HUES64 (cell line): Measurements from ENCODE around the gene CTBS.
"Not testable (repeated sequence)": the region's sequence is repeated elsewhere in the genome, so short reads cannot be mapped to it uniquely, and the experiment has no call there.

Experiments
- H3K27ac ChIP-seq: 2 replicates; pipeline ENCODE4 v1.7.0; 2013; ENCODE audit warnings: low read depth, low read length, inconsistent platforms
- H3K27me3 ChIP-seq: 2 replicates; pipeline ENCODE4 v1.6.1; 2013; ENCODE audit warnings: mild to moderate bottlenecking, low read length; ENCODE audit not compliant: insufficient read depth
- H3K36me3 ChIP-seq: 2 replicates; pipeline ENCODE4 v1.6.1; 2013; ENCODE audit warnings: mild to moderate bottlenecking, low read length; ENCODE audit not compliant: insufficient read depth
- H3K4me1 ChIP-seq: 2 replicates; pipeline ENCODE4 v1.6.1; 2013; ENCODE audit warnings: mild to moderate bottlenecking, low read length, moderate library complexity; ENCODE audit not compliant: insufficient read depth
- H3K4me3 ChIP-seq: 2 replicates; pipeline ENCODE4 v1.5.1; 2013; ENCODE audit warnings: mild to moderate bottlenecking, low read length, moderate library complexity
- H3K9ac ChIP-seq: 2 replicates; pipeline ENCODE4 v1.6.1; 2013; ENCODE audit warnings: mild to moderate bottlenecking, low read depth, low read length
- H3K9me3 ChIP-seq: 2 replicates; pipeline ENCODE4 v1.6.1; 2013; ENCODE audit warnings: low read depth, low read length; ENCODE audit not compliant: insufficient read depth
- WGBS: fragments of 150-250, 120-280 bp; methylation state at CpG from one replicate; pipeline ENCODE4 v1.1.7; 2013; ENCODE audit warnings: missing lambda C conversion rate; 5-methylcytosine and 5-hydroxymethylcytosine counted together

Gene CTBS

DNA sequence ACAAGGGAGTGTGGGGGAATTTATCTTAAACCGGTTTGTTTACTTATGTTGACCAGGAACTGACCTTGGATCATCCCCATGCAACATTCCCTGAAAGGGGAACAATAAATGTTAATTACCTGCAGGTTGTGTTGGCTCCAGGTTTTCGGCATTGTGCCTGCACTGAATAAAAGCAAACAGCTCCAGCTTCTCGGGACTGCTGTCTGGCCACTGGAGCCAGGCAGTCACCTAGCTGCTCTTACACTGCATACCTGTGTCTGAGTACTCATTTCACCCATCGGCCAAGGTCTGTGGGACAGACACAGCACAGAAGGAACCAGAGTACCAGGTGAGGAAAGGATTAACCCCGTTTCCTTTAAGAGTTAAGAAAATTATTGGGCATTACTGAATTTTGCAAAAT, 32.7 kb upstream of the CTBS start:
- peaks cover 37% of the 10 kb centered on the region for H3K9me3 ChIP-seq
- H3K9ac ChIP-seq: no peak overlapping the region
- H3K4me3 ChIP-seq: no peak overlapping the region
- H3K36me3 ChIP-seq: no peaks in the 10 kb centered on the region
- WGBS: 83% methylated on average over 5 of the region's 5 CpGs
- H3K27me3 ChIP-seq: no peaks in the 10 kb centered on the region
- no peak overlapping the region for H3K27ac ChIP-seq
- H3K4me1 ChIP-seq: 0 out of 2 replicates have a peak, but pooled peaks cover 9% of the 10 kb centered on the region

DNA sequence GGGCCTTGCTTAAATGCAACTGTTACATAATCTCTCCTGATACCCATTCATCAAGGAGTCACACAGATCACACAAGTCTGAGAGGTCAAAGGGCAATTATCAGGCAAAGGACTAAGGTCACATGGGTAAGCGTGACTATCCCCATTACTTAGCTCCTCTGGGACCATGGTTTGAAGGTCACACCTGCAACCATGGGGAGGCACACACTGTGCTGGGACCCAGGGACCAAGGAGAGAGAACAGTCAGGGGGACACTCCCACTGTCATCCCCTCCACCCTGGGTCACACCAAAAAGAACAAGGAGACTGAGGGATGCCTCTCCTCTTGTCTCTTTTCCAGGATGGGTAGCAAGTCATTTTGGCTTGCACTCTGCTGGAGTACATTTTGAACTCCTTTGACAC, 30.9 kb upstream of the CTBS start:
- Histone ChIP-seq H3K27me3 (no peaks in the 10 kb centered on the region), H3K9ac (no peak overlapping the region), H3K9me3 (peaks cover 33% of the 10 kb centered on the region), H3K4me3 (no peak overlapping the region), H3K4me1 (0 out of 2 replicates have a peak, but pooled peaks cover 5% of the 10 kb centered on the region), H3K27ac (no peak overlapping the region), H3K36me3 (no peaks in the 10 kb centered on the region)
- 89% methylated on average over 1 of the region's 1 CpG for WGBS

DNA sequence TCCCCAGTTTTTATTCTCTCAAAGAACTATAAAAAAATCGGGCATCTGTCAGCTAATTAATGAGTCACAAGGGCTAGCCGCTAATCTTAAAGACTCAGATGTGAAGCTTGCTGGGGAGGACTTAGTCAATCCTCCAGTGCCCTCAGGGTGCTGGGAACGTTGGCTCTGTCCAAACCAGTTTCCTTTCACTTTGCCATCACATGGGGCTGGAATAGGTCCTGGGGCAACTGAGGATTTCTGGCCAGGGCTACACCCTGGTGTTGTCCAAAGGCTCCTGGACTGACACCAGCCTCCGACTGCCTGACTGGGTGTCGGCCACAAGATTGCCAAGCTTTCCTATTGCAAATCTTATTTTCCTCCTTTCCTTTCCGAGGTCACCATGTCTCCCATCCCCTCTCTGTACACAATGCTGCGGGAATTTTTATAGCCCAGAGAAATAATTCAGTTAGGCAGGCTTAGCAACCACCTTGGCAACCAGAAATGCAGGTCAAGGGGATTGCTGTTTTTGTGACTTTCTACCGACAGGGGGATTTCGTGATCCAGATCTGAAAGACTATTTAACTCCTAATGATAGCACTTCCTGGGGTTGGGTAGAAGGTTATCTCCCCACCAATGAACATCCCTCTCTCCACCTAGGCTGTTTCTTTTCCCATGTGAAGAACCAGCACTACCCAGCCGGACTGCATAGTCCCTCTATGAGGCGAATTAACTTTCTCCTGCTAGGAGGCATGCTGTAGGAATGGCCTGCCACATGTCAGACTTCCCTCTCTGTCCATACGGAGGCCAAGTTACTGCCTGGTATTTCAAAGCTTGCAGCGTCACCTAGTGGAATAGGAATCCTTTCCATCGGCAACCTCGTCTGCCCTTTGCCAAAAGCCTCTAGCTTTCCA, 29.9 kb upstream of the CTBS start:
- no peaks in the 10 kb centered on the region for H3K36me3 ChIP-seq
- 0 out of 2 replicates have a peak, but pooled peaks cover 5% of the 10 kb centered on the region for H3K4me1 ChIP-seq
- no peak overlapping the region for H3K4me3 ChIP-seq
- WGBS: 87% methylated on average over 14 of the region's 15 CpGs
- H3K27me3 ChIP-seq: no peaks in the 10 kb centered on the region
- H3K9me3 ChIP-seq: peaks cover 32% of the 10 kb centered on the region
- H3K27ac ChIP-seq: no peak overlapping the region
- no peak overlapping the region for H3K9ac ChIP-seq

DNA sequence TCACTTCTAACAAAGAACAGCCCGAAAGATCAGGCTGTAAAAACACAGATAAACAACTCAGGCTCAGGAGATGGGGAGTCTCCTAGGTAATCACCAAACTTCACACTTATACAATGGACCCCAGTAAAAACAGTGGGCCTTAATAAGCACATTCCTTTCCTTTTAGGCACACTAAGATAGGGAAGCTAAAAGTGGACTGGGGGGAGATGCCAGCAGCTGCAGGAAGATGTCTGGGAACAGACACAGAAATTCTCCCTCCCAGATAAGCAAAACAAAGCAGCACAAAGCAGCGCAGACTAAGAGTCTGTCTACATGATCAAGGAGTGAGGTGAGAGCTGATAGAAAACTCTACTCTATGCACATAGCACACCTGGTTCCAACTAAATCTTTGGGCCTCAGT, 29.0 kb upstream of the CTBS start:
- Histone ChIP-seq H3K9ac (no peak overlapping the region), H3K36me3 (no peaks in the 10 kb centered on the region), H3K4me3 (no peak overlapping the region), H3K4me1 (peaks cover 9% of the 10 kb centered on the region; the same call in 1 of the 2 replicates), H3K27ac (no peak overlapping the region), H3K27me3 (no peaks in the 10 kb centered on the region), H3K9me3 (peaks cover 29% of the 10 kb centered on the region)
- 84% methylated on average over 2 of the region's 2 CpGs for WGBS

DNA sequence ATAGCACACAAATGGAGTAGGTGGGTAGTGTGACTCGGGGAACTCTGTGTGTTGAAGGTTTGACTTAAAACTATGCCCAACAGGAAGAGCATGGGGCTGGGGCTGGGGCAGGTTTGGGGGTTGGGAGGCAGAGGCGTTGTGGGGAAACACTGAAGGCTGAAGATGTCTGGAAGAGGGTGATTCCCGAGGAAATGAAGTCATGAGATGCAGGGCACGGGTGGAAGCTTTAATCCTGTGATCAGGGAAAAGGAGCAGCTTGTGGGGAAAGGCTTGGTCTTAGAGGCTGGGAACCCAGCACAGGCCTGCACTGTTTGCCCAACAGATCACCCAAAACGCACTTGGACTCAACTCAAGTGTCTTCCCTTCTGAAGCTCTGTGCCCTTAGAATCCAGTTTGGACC, 26.6 kb upstream of the CTBS start:
- Histone ChIP-seq H3K4me3 (no peak overlapping the region), H3K27ac (no peak overlapping the region), H3K9ac (no peak overlapping the region), H3K9me3 (peaks cover 12% of the 10 kb centered on the region), H3K27me3 (no peaks in the 10 kb centered on the region), H3K4me1 (peaks cover 9% of the 10 kb centered on the region; the same call in 1 of the 2 replicates), H3K36me3 (no peaks in the 10 kb centered on the region)
- 90% methylated on average over 5 of the region's 5 CpGs for WGBS

DNA sequence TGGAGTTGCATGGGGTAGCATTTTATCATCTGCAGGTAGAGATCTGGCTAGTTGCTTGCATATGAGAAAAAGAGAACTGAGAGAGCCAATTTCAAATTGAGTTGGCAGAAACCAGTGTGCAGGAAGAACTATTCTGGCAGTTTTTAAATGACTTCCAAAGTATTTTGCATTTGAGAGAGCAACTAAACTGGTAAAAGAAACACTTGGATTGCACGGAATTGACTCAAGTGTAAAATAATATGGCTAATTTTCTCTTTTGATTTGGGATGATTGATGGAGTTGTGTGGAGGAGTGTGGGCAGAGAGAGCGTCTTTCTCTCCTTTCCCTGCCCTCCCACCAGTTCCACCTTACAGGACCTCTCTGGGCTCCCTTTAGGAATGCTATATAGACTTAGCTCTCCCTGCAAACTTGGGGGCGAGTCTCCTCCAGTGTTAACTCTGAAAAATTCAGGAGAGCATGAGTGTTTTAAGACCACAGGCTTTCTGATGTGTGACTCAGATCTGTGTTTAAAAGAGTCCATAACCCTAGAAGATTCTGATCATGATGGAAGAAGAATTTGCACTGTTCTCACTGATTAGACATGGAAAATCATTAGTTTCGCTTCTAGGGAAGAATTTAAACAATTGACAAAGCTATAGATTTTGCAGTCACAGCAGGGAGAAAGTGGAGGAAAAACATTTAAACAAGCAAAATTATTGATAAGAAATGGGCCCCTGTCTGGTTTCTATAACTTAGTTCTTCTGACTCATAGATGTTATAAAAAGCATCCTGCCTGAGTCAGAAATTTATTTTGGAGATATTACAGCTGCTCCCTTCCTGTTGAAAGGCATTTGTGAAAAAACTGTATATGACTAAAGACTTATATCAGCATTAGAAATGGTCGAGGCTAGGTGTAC, 24.9 kb upstream of the CTBS start:
- Histone ChIP-seq H3K36me3 (no peaks in the 10 kb centered on the region), H3K27me3 (no peaks in the 10 kb centered on the region), H3K27ac (no peak overlapping the region), H3K9ac (no peak overlapping the region), H3K9me3 (no peaks in the 10 kb centered on the region), H3K4me3 (no peak overlapping the region), H3K4me1 (peaks cover 9% of the 10 kb centered on the region; the same call in 1 of the 2 replicates)
- 75% methylated on average over 4 of the region's 5 CpGs for WGBS

DNA sequence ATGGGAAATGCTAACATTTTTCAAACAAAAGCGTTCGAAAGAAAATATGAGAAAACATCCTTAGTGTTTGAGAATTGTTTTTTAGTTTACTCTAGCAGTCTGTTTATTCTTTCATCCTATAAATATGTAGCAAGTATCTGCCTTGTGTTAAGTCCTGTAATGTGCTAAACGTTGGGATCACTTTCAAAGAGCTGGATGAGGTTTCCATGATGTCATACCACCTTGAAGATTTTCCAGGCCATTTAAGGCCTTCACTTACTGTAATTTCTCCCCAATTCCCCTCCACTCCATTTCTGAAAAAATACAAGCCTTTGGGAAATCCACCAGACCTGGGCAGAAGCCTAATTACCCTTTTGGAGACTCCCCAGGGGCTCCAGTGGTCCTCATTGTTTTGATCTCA, 24.2 kb upstream of the CTBS start:
- H3K27ac ChIP-seq: no peak overlapping the region
- H3K9me3 ChIP-seq: no peaks in the 10 kb centered on the region
- peaks cover 8% of the 10 kb centered on the region; the same call in 1 of the 2 replicates for H3K4me1 ChIP-seq
- H3K36me3 ChIP-seq: no peaks in the 10 kb centered on the region
- H3K9ac ChIP-seq: no peak overlapping the region
- no peaks in the 10 kb centered on the region for H3K27me3 ChIP-seq
- no peak overlapping the region for H3K4me3 ChIP-seq
- 89% methylated on average over 1 of the region's 3 CpGs for WGBS

DNA sequence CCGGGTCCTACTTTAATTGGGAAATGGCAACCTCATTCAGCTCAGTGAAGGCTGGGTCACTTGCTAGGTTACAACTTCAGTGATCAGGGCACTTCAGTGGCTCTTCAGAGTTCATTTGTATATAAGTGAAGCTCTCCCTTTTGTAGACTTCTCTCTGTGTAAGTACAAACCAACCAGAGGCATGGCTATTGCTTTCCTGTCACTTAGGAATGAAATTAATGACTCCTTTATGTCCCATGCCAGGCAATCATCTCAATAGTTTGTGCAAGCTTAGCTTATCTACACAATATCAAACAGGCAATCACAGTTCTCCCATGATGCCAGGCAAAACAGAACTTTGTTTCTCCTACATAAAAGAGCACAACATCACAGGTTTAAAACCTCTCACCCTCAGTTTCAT, 22.8 kb upstream of the CTBS start:
- Histone ChIP-seq H3K9me3 (no peaks in the 10 kb centered on the region), H3K36me3 (no peaks in the 10 kb centered on the region), H3K4me3 (no peak overlapping the region), H3K27me3 (no peaks in the 10 kb centered on the region), H3K9ac (no peak overlapping the region), H3K27ac (no peak overlapping the region), H3K4me1 (peaks cover 4% of the 10 kb centered on the region; the same call in 1 of the 2 replicates)
- 100% methylated on average over 1 of the region's 1 CpG for WGBS

DNA sequence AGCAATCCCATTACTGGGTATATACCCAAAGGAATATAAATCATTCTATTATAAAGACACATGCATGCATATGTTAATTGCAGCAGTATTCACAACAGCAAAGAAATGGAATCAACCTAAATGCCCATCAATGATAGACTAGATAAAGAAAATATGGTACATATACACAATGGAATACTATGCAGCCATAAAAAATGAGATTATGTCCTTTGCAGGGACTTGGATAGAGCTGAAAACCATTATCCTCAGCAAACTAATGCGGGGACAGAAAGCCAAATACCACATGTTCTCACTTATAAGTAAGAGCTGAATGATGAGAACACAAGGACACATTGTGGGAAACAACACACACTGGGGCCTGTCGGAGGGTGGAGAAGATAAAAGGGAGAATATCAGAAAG, 20.7 kb upstream of the CTBS start:
- not testable (repeated sequence) for H3K9me3 ChIP-seq, H3K9ac ChIP-seq, H3K4me1 ChIP-seq, H3K36me3 ChIP-seq, H3K27ac ChIP-seq, H3K27me3 ChIP-seq, H3K4me3 ChIP-seq
- 96% methylated on average over 1 of the region's 2 CpGs for WGBS

DNA sequence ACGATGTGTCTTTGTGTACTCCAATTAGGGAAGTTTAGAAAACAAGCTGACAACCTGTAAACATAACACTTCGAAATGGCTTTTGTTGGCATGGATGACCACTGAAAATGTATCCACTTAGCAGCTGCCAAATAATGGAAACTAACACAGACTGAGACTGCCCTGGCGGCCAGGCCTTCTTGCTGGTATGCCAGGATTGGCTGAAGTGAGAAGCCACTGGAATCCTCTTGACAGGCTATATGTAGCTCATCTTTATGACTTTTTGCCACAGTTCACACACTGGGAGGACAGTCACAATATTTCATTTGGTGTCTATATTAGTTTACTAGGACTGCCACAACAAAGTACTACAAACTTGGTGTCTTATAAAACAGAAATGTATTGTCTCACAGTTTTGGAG, 12.9 kb upstream of the CTBS start:
- no peak overlapping the region for H3K4me3 ChIP-seq
- H3K27ac ChIP-seq: no peak overlapping the region
- peaks cover 8% of the 10 kb centered on the region for H3K9me3 ChIP-seq
- WGBS: 95% methylated on average over 3 of the region's 3 CpGs
- no peaks in the 10 kb centered on the region for H3K27me3 ChIP-seq
- no peaks in the 10 kb centered on the region for H3K36me3 ChIP-seq
- H3K9ac ChIP-seq: no peak overlapping the region
- H3K4me1 ChIP-seq: peaks cover 8% of the 10 kb centered on the region; the same call in 1 of the 2 replicates

DNA sequence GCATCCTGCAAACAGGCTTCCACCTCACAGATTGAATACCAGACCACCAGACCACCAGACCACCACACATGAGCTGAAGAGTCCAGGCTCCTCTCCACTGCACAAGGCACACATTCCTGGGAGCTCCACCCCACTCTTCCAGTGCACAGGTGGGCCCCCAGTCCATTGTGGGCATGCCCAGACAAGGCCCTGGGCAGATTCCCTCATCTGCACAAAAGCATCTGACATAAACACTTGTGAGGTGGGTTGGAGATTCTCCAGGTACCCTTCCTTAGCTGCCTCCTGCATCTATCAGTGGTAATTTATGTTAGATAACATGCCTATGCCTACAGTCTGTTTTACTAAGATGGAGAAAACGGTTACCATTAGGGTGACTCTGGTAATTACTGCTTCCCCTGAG, 11.6 kb upstream of the CTBS start:
- Histone ChIP-seq H3K4me3 (no peak overlapping the region), H3K9me3 (peaks cover 8% of the 10 kb centered on the region), H3K27ac (no peak overlapping the region), H3K27me3 (no peaks in the 10 kb centered on the region), H3K36me3 (no peaks in the 10 kb centered on the region), H3K9ac (no peak overlapping the region), H3K4me1 (peaks cover 8% of the 10 kb centered on the region; the same call in 1 of the 2 replicates)
- 100% methylated on average over 1 of the region's 1 CpG for WGBS
